Right lobe of liver (tissue), 6 donors: ENCODE measurements around the gene RAVER1. TPM values are rescaled to one million over a fixed set of nuclear protein-coding genes. Genes with fewer than 3 reads are reported as not detected.
"Not testable (repeated sequence)": the region's sequence is repeated elsewhere in the genome, so short reads cannot be mapped to it uniquely, and the experiment has no call there.

Experiments
- ATAC-seq, 4 donors: fragments of 200-7000 bp; cut with Tn5 transposase; one replicate each; pipeline ENCODE4 v1.9.1; 2020; ENCODE audit warnings: mild to moderate bottlenecking in 4 of 4, moderate library complexity in 4 of 4
- DNase-seq, 3 donors: peaks; one replicate each; pipeline ENCODE4 v3.0.0-alpha.2; 2020
- H3K27ac ChIP-seq, 3 donors: fragments of 200-600 bp; one replicate each; pipeline ENCODE4 v1.8.0; 2022
- H3K27me3 ChIP-seq, 2 donors: fragments of 200-600 bp; one replicate each; pipeline ENCODE4 v1.8.0; 2022
- H3K36me3 ChIP-seq, 4 donors: fragments of 200-600 bp; sonication (generic) in 1 of 4; one replicate each; pipeline versions ENCODE4 v1.5.1 to v1.8.0; 2017 to 2022; ENCODE audit warnings: control low read depth in 1 of 4
- H3K4me1 ChIP-seq, 4 donors: fragments of 200-600 bp; sonication (generic) in 1 of 4; one replicate each; pipeline versions ENCODE4 v1.5.1 to v1.8.0; 2017 to 2022; ENCODE audit warnings: control low read depth in 1 of 4
- H3K4me3 ChIP-seq, 3 donors: fragments of 200-600 bp; one replicate each; pipeline ENCODE4 v1.8.0; 2022
- H3K9me3 ChIP-seq, 4 donors: fragments of 200-600 bp; sonication (generic) in 1 of 4; one replicate each; pipeline versions ENCODE4 v1.5.1 to v1.8.0; 2017 to 2022; ENCODE audit warnings: control low read depth in 1 of 4
- POLR2A ChIP-seq: fragments of 450-650 bp; IDR thresholded peaks from one replicate; pipeline ENCODE4 v1.6.1; 2017; ENCODE audit warnings: antibody characterized with exemption, mild to moderate bottlenecking
- WGBS: methylation state at CpG from one replicate; pipeline ENCODE4 v1.1.6; 2018; ENCODE audit warnings: low coverage, low lambda C conversion rate; ENCODE audit not compliant: insufficient coverage; ENCODE audit errors: missing lambda C conversion rate; 5-methylcytosine and 5-hydroxymethylcytosine counted together
- intact Hi-C, 2 donors: fragments of 100-400 bp; cut with DNase I; formaldehyde crosslinking; loops; one replicate each; pipeline versions ENCODE4 v1.11.2 to v1.14.1; 2022
- long read RNA-seq: library from polyadenylated mRNA; unstranded; transcript quantifications from one replicate; pipeline ENCODE4 v2.0.0, GENCODE V29; 2019
- total RNA-seq, 6 experiments: library from RNA; depleted of rRNA in 2 of 6; stranded (reverse); fragments of >200 nt in 2 of 6; fragmentation: NEBNext Ultra II Directional in 3 of 6; extraction: Animal tissue kit (Norgen Biotek cat#: 25700) in 3 of 6; gene quantifications; one replicate each; pipeline versions ENCODE4 v1.1.0 to v1.2.4, GENCODE V29; 2016 to 2023
- TF ChIP-seq, protein P1 (sequence below), 4 donors: fragments of 200-600 bp in 3 of 4; fragments of 450-650 bp in 1 of 4; IDR thresholded peaks; one replicate each; pipeline versions ENCODE4 v1.5.1 to v1.8.0; 2016 to 2022; ENCODE audit warnings: antibody characterized with exemption in 4 of 4, mild to moderate bottlenecking in 2 of 4
- donor health status: DM: no; HTN: yes; CAD: no.
- donor health status: DM: no; HTN: no; CAD: no.
- donor health status: DM: no; HTN: no; CAD: no.
- donor health status: DM: no; HTN: yes; CAD: no.
- donor health status: DM: no; HTN: yes; CAD: no.

The RAVER1 gene, protein sequence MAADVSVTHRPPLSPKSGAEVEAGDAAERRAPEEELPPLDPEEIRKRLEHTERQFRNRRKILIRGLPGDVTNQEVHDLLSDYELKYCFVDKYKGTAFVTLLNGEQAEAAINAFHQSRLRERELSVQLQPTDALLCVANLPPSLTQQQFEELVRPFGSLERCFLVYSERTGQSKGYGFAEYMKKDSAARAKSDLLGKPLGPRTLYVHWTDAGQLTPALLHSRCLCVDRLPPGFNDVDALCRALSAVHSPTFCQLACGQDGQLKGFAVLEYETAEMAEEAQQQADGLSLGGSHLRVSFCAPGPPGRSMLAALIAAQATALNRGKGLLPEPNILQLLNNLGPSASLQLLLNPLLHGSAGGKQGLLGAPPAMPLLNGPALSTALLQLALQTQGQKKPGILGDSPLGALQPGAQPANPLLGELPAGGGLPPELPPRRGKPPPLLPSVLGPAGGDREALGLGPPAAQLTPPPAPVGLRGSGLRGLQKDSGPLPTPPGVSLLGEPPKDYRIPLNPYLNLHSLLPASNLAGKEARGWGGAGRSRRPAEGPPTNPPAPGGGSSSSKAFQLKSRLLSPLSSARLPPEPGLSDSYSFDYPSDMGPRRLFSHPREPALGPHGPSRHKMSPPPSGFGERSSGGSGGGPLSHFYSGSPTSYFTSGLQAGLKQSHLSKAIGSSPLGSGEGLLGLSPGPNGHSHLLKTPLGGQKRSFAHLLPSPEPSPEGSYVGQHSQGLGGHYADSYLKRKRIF
- 1 to 10 TPM; 5.2 to 9.5 (median 7.1) TPM for total RNA-seq
- long read RNA-seq: 0 reads

- TF ChIP-seq POLR2A: peak; percentile 76
- TF ChIP-seq, protein P1, sequence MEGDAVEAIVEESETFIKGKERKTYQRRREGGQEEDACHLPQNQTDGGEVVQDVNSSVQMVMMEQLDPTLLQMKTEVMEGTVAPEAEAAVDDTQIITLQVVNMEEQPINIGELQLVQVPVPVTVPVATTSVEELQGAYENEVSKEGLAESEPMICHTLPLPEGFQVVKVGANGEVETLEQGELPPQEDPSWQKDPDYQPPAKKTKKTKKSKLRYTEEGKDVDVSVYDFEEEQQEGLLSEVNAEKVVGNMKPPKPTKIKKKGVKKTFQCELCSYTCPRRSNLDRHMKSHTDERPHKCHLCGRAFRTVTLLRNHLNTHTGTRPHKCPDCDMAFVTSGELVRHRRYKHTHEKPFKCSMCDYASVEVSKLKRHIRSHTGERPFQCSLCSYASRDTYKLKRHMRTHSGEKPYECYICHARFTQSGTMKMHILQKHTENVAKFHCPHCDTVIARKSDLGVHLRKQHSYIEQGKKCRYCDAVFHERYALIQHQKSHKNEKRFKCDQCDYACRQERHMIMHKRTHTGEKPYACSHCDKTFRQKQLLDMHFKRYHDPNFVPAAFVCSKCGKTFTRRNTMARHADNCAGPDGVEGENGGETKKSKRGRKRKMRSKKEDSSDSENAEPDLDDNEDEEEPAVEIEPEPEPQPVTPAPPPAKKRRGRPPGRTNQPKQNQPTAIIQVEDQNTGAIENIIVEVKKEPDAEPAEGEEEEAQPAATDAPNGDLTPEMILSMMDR (IDR thresholded peaks at IDR 0.05): no peak
- intact Hi-C loops: loop anchor here in 1 of 2 donors (10.0 kb wide), 1 partner anchor 52 kb away; the partner anchor contains the start of gene TYK2
- Histone ChIP-seq H3K4me3 (peak within 1 kb of the TSS; percentile 90 to 94 (median 91)), H3K27ac (peak within 1 kb of the TSS; percentile 70 to 84 (median 74)), H3K9me3 (no peaks in the 10 kb centered on the region), H3K36me3 (peaks cover 0 to 21% (median 14%) of the 10 kb centered on the region in 4 donors), H3K27me3 (no peaks in the 10 kb centered on the region), H3K4me1 (peaks cover 0 to 25% (median 12%) of the 10 kb centered on the region in 4 donors)
- DNase-seq (peak; percentile 99), ATAC-seq (peak; percentile 79 to 87 (median 82))
- WGBS: under 1% methylated on average over 24 of the region's 82 CpGs
These were observed at the start of gene RAVER1 for GRCh38 chr19:10332965-10333757. TSS of gene RAVER1 (minus strand) at chr19:10333529. CDS start at chr19:10333507, 22 bp downstream.

GRCh38 chr19:10383223-10383499 lies 49.8 kb upstream of the RAVER1 start:
- not testable (repeated sequence) for H3K27me3 ChIP-seq, DNase-seq, H3K27ac ChIP-seq, H3K36me3 ChIP-seq, H3K4me1 ChIP-seq, ATAC-seq, H3K4me3 ChIP-seq, H3K9me3 ChIP-seq
- WGBS: 61% methylated on average over 7 of the region's 8 CpGs
- intact Hi-C loops: loop anchor here in 1 of 2 donors (10.0 kb wide), 1 partner anchor 48 kb away; the partner anchor contains the start of genes ICAM3 and RAVER1

DNA sequence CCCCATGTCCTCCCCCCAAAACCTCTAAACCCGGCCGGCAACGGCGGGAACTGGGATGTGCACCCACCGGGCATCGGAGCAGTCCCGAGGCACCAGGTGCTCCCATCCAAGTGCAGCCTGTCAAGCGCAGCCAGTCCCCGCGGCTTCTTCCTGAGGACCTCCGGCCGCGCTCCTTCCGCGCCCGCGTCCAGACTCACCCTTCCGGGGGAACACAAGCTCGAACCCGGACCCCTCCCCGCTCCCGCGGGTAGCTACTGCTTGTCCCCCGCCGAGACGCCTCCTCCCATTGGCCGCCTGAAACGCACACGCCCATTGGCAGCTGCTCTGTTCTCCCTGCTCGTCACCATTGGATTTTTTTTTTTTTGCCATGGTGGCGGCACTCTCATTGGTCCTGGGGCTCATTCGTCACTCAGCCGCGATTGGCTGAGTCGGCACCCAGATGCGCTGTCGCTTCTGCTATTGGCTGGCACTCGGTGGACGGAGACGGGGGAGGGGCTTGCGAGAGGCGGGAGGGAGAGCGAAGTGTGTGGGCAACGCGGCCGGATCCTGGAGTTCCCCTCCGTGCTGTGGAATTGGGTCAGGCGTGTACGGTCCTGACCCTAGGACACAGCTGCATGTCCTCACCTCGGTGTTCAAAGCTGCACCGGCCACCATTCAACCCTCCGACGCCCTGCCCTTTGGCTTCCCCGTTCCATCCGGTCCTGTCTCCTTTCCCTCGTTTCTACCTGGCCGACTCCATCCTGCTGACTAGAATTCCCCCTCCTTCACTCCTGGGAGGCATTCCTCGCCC lies 47.2 kb upstream of the RAVER1 start, which contains the start of gene TYK2:
TSS of gene TYK2 (minus strand) at position 260 of the 790 bp plus-strand sequence. CDS start 2,166 bp downstream, outside the sequence.
- Histone ChIP-seq H3K27ac (peak within 1 kb of the TSS; percentile 78 to 89 (median 79)), H3K4me1 (peaks cover 0 to 3% (median 2%) of the 10 kb centered on the region in 4 donors), H3K4me3 (peak within 1 kb of the TSS; percentile 89 to 98 (median 98)), H3K36me3 (peaks cover 0 to 9% (median under 1%) of the 10 kb centered on the region in 4 donors), H3K27me3 (no peaks in the 10 kb centered on the region), H3K9me3 (no peaks in the 10 kb centered on the region)
- TF ChIP-seq, protein P1 (IDR thresholded peaks at IDR 0.05): no peak
- TF ChIP-seq POLR2A: peak; percentile 68
- ATAC-seq (peak; percentile 97 to 99 (median 98)), DNase-seq (peak; percentile 98)
- 0% methylated on average over 27 of the region's 58 CpGs for WGBS
- intact Hi-C loops: loop anchor here in 1 of 2 donors (10.0 kb wide), 1 partner anchor 46 kb away; the partner anchor contains the start of genes ICAM3 and RAVER1

DNA sequence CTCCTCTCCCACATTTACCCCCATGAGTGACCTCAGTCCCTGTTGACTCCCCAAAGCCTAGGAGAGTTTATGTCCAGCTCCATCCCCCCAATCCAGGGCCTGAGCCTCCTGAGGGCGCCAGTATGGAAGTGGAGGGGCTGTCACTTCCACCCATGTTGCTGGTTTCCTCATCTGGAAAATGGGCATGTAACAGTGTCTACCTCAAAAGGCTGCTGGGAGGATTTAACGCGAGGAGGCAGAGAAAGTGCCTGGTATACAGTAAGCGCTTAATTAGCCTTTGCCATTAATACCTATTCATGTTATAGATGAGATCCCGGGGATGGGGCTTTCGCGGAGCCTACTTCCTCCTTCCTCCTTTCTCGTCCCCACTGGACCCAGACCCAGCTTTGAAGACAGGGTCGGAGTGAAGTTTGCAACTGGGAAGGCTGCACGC lies 46.6 kb upstream of the RAVER1 start:
- H3K27me3 ChIP-seq: no peaks in the 10 kb centered on the region
- H3K9me3 ChIP-seq: no peaks in the 10 kb centered on the region
- peaks cover 0 to 3% (median 2%) of the 10 kb centered on the region in 4 donors for H3K4me1 ChIP-seq
- TF ChIP-seq POLR2A: no peak
- TF ChIP-seq, protein P1 (IDR thresholded peaks at IDR 0.05): no peak
- H3K4me3 ChIP-seq: peak overlapping the region; percentile 89 to 98 (median 98)
- H3K27ac ChIP-seq: peak overlapping the region; percentile 78 to 89 (median 79)
- ATAC-seq: no peak
- 0% methylated on average over 6 of the region's 10 CpGs for WGBS
- peaks cover 0 to 9% (median 4%) of the 10 kb centered on the region in 4 donors for H3K36me3 ChIP-seq
- DNase-seq: no peak
- intact Hi-C loops: loop anchor here in 1 of 2 donors (10.0 kb wide), 1 partner anchor 45 kb away; the partner anchor contains the start of genes ICAM3 and RAVER1
